GM12878 (cell line): ENCODE measurements around the gene MRPL33.

ENCODE experiments used
- POLR2A ChIP-seq: IDR thresholded peaks from 2 replicates; pipeline ENCODE4 v1.6.1; 2011; ENCODE audit warnings: low read depth, mild to moderate bottlenecking, low read length
- TF ChIP-seq, protein P1 (sequence below), 3 experiments: IDR thresholded peaks in 2 of 3; conservative IDR thresholded peaks in 1 of 3; 2 replicates each; pipeline ENCODE4 v1.5.1; 2011; ENCODE audit warnings: low read depth in 3 of 3, low read length in 3 of 3, mild to moderate bottlenecking in 3 of 3, control low read depth in 2 of 3, moderate library complexity in 2 of 3, inconsistent platforms in 1 of 3, mixed read lengths in 1 of 3; ENCODE audit not compliant: control insufficient read depth in 2 of 3, insufficient read depth in 1 of 3; ENCODE audit errors: extremely low read depth in 1 of 3

DNA sequence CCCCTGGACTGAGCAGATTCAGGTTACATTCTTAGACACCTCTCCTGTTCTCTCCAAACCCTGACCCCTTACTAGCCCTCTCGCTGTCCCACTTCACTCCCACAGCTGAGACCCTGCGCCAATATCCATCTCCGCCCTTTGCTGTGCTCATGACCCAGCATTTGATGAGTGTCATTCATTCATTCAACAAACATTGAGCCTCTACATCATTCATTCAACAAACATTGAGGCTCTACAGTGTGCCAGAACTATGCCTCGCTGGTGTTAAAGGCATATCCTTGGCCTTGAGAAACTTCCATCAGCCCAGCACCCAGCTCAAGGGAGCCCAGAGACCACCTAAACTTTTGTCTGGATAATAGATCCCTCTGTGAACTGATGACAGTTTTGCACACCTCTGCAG lies 41.9 kb upstream of the MRPL33 start:
- no peak for TF ChIP-seq POLR2A
- TF ChIP-seq, protein P1, sequence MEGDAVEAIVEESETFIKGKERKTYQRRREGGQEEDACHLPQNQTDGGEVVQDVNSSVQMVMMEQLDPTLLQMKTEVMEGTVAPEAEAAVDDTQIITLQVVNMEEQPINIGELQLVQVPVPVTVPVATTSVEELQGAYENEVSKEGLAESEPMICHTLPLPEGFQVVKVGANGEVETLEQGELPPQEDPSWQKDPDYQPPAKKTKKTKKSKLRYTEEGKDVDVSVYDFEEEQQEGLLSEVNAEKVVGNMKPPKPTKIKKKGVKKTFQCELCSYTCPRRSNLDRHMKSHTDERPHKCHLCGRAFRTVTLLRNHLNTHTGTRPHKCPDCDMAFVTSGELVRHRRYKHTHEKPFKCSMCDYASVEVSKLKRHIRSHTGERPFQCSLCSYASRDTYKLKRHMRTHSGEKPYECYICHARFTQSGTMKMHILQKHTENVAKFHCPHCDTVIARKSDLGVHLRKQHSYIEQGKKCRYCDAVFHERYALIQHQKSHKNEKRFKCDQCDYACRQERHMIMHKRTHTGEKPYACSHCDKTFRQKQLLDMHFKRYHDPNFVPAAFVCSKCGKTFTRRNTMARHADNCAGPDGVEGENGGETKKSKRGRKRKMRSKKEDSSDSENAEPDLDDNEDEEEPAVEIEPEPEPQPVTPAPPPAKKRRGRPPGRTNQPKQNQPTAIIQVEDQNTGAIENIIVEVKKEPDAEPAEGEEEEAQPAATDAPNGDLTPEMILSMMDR (IDR thresholded peaks at IDR 0.05 in 2 of 3, conservative IDR thresholded peaks at IDR 0.05 in 1 of 3; ENCODE audit: control insufficient read depth in 2 of 3, extremely low read depth in 1 of 3, insufficient read depth in 1 of 3, low read depth in 3 of 3, low read length in 3 of 3) = no peak
